COLO668 (cell line): ENCODE data around the gene FILIP1.
A peak's percentile ranks its signal among the peaks of the same experiment; 100 is the strongest.

Source experiments
- DNase-seq: peaks from one replicate; lab custom pipeline; 2025; ENCODE audit not compliant: unreplicated experiment; lab: John Stamatoyannopoulos, UW

FILIP1 gene

GRCh38 chr6:75493400-75494064 lies at the start of gene FILIP1:
Gene FILIP1, minus strand, starts transcription at chr6:75493800. Its CDS starts 78,828 bp downstream, at chr6:75414972.
- DNase-seq = no peak

- no peak for DNase-seq
These were observed 49.7 kb upstream of the FILIP1 start for GRCh38 chr6:75543311-75543710.

GRCh38 chr6:75539136-75539535 lies 45.5 kb upstream of the FILIP1 start:
- no peak for DNase-seq

- DNase-seq = no peak
These were observed 38.9 kb upstream of the FILIP1 start for GRCh38 chr6:75532521-75532920.

- no peak for DNase-seq
These were observed 37.6 kb upstream of the FILIP1 start for GRCh38 chr6:75531174-75531573.

GRCh38 chr6:75530696-75531095 lies 37.1 kb upstream of the FILIP1 start:
- DNase-seq = no peak

- DNase-seq = no peak
These were observed 34.8 kb upstream of the FILIP1 start for GRCh38 chr6:75528423-75528822.

- DNase-seq = peak; percentile 16
These were observed 33.0 kb upstream of the FILIP1 start for GRCh38 chr6:75526502-75527127.

- no peak for DNase-seq
These were observed 32.1 kb upstream of the FILIP1 start for GRCh38 chr6:75525682-75526081.

GRCh38 chr6:75524322-75524972 lies 30.8 kb upstream of the FILIP1 start:
- DNase-seq = no peak

GRCh38 chr6:75516757-75517156 lies 23.2 kb upstream of the FILIP1 start:
- DNase-seq = no peak

GRCh38 chr6:75512591-75512990 lies 19.0 kb upstream of the FILIP1 start:
- DNase-seq = no peak

- DNase-seq = no peak
These were observed 11.8 kb upstream of the FILIP1 start for GRCh38 chr6:75505424-75505823.

- DNase-seq = no peak
These were observed 11.0 kb upstream of the FILIP1 start for GRCh38 chr6:75504465-75505222.

- DNase-seq = no peak
These were observed 9.7 kb upstream of the FILIP1 start for GRCh38 chr6:75503291-75503690.

GRCh38 chr6:75502884-75503283 lies 9.3 kb upstream of the FILIP1 start:
- no peak for DNase-seq

GRCh38 chr6:75501756-75502155 lies 8.2 kb upstream of the FILIP1 start:
- no peak for DNase-seq

GRCh38 chr6:75499640-75500039 lies 6.0 kb upstream of the FILIP1 start:
- no peak for DNase-seq

- DNase-seq = no peak
These were observed 5.3 kb upstream of the FILIP1 start for GRCh38 chr6:75498862-75499261.

GRCh38 chr6:75497994-75498393 lies 4.4 kb upstream of the FILIP1 start:
- no peak for DNase-seq

- no peak for DNase-seq
These were observed 1.4 kb upstream of the FILIP1 start for GRCh38 chr6:75495011-75495410.

- DNase-seq = no peak
These were observed 690 bp upstream of the FILIP1 start for GRCh38 chr6:75494290-75494689.
